Right renal pelvis (tissue), 4 donors: ENCODE results near the gene COX19. TPM values are rescaled to one million over a fixed set of nuclear protein-coding genes. Genes with fewer than 3 reads are reported as not detected.
"Not testable (repeated sequence)": the region's sequence is repeated elsewhere in the genome, so short reads cannot be mapped to it uniquely, and the experiment has no call there.

Source experiments
- DNase-seq, 4 donors: peaks; one replicate each; pipeline ENCODE4 v3.0.0-alpha.2; 2013; ENCODE audit warnings: low read depth in 4 of 4, low spot score in 3 of 4, missing footprints in 1 of 4
- polyA plus RNA-seq, 4 donors: library from polyadenylated mRNA; unstranded; fragments of 120-200 nt; gene quantifications; one replicate each; pipeline ENCODE4 v1.2.1, GENCODE V29; 2013; ENCODE audit not compliant: insufficient read length in 4 of 4

The COX19 gene
- polyA plus RNA-seq, 4 donors: 11.8 to 13.3 (median 12.1) TPM

- DNase-seq: no peak
Observed at GRCh38 chr7:963236-964078, 11.9 kb downstream of the COX19 start.

- no peak for DNase-seq
Observed at GRCh38 chr7:962401-963081, 12.8 kb downstream of the COX19 start.

DNA sequence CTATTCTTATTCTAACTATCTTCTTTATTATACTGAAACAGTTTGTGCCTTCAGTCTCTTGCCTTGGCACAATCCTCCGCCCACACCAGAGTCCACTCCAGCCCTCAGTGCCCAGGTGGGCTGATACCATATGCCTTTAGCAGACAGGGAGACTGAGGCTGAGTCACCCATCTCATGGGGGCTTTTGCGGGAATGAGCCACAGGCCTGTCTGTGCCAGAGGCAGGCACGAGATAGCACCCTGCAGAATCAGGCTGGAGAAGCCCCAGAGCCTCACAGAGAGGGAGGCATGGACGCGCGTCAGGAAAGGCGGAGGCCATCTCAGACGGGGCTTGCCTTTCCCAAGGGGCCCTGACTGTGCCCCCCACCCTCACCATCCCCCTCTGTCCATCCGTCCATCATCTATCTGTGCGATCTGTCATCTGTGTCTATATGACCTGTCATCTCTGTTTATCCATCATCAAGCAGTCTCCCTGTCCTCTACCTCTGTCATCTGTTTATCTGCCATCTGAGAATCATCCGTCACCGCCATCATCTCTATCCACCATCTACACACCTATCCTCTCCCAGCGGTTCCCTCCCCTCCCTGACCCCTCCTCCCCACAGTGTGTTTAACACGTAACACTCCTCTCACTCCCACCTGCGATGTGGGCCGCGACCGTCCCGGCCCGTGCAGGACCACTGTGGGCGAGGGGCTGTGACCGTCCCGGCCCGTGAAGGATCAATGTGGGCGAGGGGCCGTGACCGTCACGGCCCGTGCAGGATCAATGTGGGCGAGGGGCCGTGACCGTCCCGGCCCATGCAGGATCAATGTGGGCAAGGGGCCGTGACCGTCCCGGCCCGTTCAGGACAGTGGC, 13.6 kb downstream of the COX19 start:
- no peak for DNase-seq

- not testable (repeated sequence) for DNase-seq
Observed at GRCh38 chr7:960972-961371, 14.4 kb downstream of the COX19 start.

DNA sequence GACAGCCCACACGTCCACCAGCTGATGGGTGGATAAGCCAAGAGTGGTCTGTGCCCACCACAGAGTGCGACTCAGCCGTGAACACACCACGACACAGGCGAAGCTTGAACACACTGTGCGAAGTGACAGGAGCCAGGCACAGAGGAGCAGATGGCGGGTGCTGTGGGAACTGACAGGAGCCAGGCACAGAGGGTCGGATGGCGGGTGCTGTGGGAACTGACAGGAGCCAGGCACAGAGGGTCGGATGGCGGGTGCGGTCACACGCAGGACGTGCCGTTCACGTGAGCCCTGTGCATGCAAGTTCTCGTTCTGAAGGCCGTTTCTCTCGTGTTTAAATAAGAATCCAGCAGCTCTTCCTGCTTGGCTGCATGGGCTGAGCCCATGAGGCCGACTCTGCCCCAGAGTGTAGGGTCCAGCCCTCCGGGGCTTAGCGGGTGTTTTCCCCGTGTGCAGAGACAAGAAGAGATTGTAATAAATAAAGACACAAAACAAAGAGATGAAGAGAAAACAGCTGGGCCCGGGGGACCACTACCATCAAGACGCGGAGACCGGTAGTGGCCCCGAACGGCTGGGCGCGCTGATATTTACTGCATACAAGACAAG, 15.0 kb downstream of the COX19 start:
- no peak for DNase-seq

DNA sequence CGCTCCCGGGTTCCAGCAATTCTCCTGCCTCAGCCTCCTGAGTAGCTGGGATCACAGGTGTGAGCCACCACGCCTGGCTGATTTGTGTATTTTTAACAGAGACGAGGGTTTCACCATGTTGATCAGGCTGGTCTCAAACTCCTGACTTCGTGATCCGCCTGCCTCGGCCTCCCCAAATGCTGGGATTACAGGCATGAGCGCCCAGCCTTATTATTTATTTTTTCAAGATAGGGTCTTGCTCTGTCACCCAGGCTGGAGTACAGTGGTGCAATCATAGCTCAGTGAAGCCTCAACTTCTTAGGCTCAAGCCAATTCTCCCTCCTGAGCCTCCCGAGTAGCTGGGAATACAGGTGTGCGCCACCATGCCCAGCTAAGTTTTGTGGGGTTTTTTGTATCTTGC, 15.6 kb downstream of the COX19 start:
- not testable (repeated sequence) for DNase-seq

DNA sequence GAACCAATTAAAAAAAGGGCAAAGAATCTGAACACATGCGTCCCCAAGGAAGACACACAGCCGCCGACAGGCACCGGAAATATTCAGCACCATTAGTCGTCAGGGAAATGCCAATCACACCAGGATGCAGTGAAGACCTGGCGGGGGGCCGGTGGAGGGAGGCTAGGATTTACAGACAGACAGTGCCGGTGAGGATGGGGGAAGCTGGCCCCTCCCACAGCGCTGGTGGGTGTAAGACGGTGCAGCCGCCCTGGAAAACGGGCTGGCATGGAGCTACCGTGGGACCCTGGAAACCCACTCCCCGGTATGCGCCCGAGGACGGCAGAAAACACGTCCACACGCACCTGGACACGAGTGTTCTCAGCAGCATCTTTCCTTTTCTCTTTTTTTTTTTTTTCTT, 16.1 kb downstream of the COX19 start:
- no peak for DNase-seq

DNA sequence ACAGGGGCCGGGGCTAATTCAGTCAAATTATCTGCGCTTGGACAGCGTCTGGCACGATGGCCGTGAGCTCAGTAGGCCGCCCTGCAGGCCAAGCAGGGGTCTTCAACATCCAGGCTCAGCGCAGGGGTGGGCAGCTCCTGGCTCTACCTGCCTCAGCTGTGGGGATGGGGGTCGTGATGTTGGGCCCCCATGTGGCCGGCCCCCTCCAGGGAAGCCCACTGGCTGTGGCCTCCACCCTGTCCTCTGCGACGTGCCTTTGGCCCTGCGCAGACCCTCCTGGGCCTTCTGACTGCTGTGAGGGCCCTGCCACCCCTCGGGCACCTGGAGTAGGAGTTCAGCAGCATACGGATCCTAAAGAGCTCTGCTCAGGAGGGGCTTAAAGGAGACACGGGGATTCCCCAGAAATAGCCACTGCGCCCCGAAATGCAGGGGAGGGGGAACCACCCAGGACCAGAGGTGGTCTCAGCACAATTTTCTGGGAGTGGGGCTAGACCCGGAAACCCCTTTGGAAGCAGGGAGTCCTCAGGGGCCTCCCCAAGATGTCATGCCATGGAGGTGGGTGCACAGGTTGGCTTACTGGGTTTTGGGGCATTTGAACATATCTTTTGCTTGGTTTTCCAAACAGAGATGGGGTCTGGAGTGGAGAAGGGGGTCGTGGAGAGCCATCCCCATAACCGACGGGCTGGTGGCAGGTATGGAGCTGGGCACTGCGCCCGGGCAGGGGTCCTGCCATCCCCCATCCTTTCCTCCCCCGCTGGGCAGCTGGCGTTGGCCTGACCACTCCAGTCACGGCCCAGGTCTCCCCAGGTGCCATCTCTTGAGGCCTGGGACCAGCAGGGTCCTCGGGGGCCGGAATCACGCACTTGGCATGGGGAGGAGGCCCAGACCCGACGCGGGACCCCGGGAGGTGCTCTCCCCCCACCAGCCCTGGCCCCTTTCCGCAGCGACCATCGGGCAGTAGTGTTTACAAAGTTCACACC, 16.8 kb downstream of the COX19 start:
- no peak for DNase-seq

DNA sequence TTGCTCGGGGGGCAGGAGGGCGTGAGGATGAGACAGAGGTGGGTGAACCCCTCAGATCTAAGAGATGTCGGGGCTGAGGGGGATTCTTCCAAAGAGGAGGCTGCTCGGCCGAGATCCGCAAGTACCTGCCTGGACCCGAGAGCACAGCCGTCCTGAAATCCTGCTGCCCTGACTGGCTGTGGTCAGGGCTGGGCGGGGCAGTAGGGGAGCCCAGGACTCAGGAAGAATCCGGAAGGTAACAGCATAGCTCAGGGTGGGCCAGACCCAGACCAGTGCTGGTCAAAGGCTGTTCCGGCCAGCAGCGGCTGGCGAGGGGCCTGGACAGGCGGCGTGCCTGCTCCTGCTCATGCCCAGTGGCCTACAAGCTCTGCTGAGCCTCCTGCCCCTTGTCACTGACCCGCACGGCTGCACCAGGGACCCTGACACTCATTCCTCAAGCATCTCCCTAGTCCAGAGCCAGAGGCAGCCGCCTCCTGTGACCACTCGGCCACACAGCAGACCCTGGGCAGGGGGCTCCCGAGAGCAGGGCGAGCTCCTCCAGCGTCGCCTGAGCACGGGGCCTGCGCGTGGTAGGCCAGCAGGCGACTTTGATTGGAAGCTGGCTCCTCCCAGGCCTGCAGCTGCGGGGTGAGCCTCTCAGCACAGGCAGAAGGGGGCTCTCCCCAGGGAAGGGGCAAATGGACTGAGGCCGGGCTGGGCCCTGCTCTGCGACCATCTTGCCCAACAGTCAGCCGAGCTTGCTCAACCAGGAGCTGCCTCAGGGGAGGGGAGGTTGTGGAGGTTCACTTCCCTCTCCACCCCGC, 17.7 kb downstream of the COX19 start:
- no peak for DNase-seq

- DNase-seq: no peak
Observed at GRCh38 chr7:956031-956430, 19.3 kb downstream of the COX19 start.

DNA sequence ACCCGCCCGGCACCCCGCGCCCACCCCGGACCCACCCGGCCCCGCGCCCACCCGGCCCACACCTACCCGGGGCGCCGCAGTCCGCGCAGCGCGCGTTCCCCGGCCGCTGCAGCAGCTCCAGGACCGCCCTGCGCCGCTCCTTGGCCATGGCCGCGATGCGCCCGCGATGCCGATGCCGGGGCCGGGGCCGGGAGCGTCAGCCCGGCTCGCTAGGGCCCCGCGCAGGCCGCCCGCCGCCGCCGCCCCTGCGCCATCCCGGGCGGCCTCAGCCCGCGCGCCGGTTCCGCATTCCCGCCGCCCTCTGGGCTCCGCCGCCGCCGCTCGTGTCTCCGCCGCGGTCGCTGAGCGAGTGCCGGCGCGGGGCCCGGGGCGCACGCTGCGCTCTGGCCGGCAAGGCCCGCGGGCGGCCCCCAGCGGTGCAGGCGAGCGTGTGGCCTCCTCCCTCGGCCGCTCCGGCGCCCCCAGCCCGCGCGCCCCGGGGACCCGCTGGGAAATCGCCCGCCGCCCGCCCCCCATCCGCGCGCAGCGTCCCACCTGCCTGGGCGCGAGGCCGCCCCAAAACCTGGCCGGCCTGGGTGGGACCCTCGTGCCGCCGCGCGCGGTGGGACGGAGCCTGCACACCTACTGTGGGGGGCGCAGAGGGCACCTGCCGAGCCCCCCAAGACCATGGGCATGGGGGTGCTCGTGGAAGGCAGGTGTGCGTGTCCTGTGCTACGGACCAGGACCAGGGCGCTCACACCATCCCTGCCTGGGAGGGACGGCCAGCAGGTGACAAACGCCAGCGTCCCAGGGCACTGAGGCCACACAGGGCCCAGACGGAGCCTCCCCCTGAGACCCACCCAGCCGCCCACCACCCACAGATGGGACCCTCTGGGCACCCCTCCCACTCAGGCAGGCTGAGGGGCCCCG, 20.8 kb downstream of the COX19 start, which contains the start of gene ADAP1:
TSS of gene ADAP1 (minus strand) at position 351 of the 909 bp plus-strand sequence. CDS start at position 148, 203 bp downstream.
- no peak for DNase-seq

DNA sequence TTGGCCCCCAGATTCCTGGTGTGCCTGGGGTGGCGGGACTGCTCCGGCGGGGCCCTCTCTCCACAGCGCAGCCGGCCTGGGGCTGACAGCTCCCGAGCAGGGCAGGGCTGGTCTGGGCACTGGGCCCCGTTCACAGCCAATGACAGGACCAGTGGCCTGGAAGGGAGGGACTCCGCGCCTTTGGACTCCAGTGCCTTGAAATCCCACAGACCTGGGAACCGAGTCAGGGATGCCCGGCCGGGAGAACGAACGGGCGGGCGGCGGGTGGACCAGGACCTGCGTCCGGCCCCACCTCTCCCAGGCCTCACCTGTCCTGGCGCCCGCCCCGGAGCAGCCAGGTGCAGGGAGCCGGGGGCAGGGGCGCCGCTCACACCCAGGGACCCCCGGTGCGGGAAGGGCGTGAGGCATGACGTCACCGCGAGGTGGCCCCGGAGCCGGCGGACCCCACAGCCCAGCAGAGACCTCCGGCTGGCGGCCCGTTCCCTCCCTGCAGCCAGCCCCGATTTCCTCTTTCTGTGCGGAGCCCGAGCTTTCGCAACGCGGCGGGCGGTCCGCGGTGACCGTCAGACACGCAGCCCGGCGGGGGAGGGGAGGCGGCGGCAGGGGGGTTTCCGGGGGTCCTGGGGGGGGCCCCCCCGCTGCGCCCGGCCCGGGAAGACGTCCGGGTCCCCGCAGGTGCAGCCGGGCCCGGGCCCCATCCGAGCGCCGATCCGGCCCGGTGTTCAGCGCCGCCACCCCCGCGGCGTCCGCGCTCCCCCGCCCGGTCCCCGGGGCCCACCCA, 21.6 kb downstream of the COX19 start:
- DNase-seq: no peak

- no peak for DNase-seq
Observed at GRCh38 chr7:952548-953441, 22.6 kb downstream of the COX19 start.

DNA sequence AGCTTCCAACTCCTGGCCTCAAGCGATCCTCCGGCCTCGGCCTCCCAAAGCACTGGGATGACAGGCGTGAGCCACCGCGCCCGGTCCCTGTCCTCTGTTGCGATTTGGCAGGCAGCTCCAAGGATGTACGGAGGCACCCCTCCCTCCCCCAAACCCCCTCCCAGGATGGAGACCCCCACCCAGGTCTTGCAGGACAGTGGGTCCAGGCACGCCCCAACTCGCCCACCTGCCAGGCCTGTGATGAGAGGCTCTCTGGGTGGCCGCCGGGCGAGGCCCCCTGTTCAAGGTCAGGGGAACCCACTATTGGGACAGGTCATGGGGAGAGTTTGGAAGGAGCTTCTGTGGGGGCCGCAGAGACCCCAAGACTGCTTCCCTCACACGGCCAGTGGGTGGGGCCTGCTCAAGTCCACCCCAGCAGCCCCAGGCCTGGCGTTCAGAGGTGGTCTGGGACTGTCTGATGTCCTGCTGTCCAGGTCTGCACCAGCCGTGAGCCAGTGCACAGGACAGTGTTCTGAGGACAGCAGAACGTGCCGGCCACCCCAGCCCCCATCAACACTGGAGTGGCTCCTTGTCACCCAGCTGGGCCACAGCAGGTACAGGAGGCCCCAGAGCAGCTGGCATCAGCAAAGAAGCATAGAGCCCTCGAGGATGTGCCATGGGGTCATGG, 23.3 kb downstream of the COX19 start:
- DNase-seq: no peak
